Karpas-422 (cell line): ENCODE measurements around the gene GRK5. TPM values are rescaled to one million over a fixed set of nuclear protein-coding genes. Genes with fewer than 3 reads are reported as not detected.

Experiments used
- DNase-seq: peaks from one replicate; pipeline ENCODE4 v3.0.0-alpha.2; 2015
- H2AFZ ChIP-seq: fragments of 200-600 bp; sonication (generic); 2 replicates; pipeline ENCODE4 v1.6.1; 2014; ENCODE audit warnings: antibody characterized with exemption, low read length, mixed read lengths
- H3K27ac ChIP-seq: fragments of 200-600 bp; sonication (generic); 2 replicates; pipeline ENCODE4 v1.5.1; 2014; ENCODE audit warnings: mild to moderate bottlenecking, low read length, moderate library complexity
- H3K27me3 ChIP-seq: fragments of 200-600 bp; sonication (generic); 2 replicates; pipeline ENCODE4 v1.6.1; 2014; ENCODE audit warnings: low read length, mixed read lengths
- H3K36me3 ChIP-seq: fragments of 200-600 bp; sonication (generic); 2 replicates; pipeline ENCODE4 v1.6.1; 2014; ENCODE audit warnings: low read length, mixed read lengths; ENCODE audit not compliant: insufficient read depth
- H3K4me1 ChIP-seq: fragments of 200-600 bp; sonication (generic); 2 replicates; pipeline ENCODE4 v1.6.1; 2014; ENCODE audit warnings: mild to moderate bottlenecking, low read length, mixed read lengths
- H3K4me2 ChIP-seq: fragments of 200-600 bp; sonication (generic); 2 replicates; pipeline ENCODE4 v1.6.1; 2014; ENCODE audit warnings: low read length, low read depth, mild to moderate bottlenecking; ENCODE audit not compliant: poor library complexity, severe bottlenecking
- H3K4me3 ChIP-seq: fragments of 200-600 bp; sonication (generic); 2 replicates; pipeline ENCODE4 v1.5.1; 2014; ENCODE audit warnings: mild to moderate bottlenecking, antibody characterized with exemption, low read length, mixed read lengths
- H3K79me2 ChIP-seq: fragments of 200-600 bp; sonication (generic); 2 replicates; pipeline ENCODE4 v1.6.1; 2014; ENCODE audit warnings: mild to moderate bottlenecking, low read length, mixed read lengths
- H3K9ac ChIP-seq: fragments of 200-600 bp; sonication (generic); 2 replicates; pipeline ENCODE4 v1.6.0; 2014; ENCODE audit warnings: low read length
- H3K9me2 ChIP-seq: fragments of 200-600 bp; sonication (generic), shearing (Covaris generic); replicated peaks from 2 replicates; pipeline ENCODE4 v1.6.0; 2014; ENCODE audit warnings: mild to moderate bottlenecking, low read length, moderate library complexity; ENCODE audit not compliant: insufficient read depth
- H3K9me3 ChIP-seq: fragments of 300-700, 200-600 bp; sonication (generic); 2 replicates; pipeline ENCODE4 v1.6.1; 2014; ENCODE audit warnings: low read length, mixed read lengths
- H4K20me1 ChIP-seq: fragments of 200-600 bp; sonication (generic); 2 replicates; pipeline ENCODE4 v1.6.1; 2014; ENCODE audit warnings: mild to moderate bottlenecking, antibody characterized with exemption, low read length, low read depth; ENCODE audit not compliant: insufficient read depth
- total RNA-seq: library from RNA; depleted of rRNA; stranded (reverse); fragments of >200 nt; shearing (Covaris generic); gene quantifications from 2 replicates; pipeline ENCODE4 v1.2.3, GENCODE V29; 2014; ENCODE audit warnings: low replicate concordance

GRK5 gene
- total RNA-seq, 1 experiment from 2014 or later: 4.5 TPM

GRCh38 chr10:119327096-119327745 is 119.8 kb downstream of the GRK5 start:
- no peaks in the 10 kb centered on the region for H3K9me2 ChIP-seq
- H3K9me3 ChIP-seq: no peaks in the 10 kb centered on the region
- no peaks in the 10 kb centered on the region for H3K79me2 ChIP-seq
- peaks cover 25% of the 10 kb centered on the region for H4K20me1 ChIP-seq
- no peak overlapping the region for H3K4me3 ChIP-seq
- no peaks in the 10 kb centered on the region for H3K27me3 ChIP-seq
- H2AFZ ChIP-seq: no peak overlapping the region
- H3K9ac ChIP-seq: no peak overlapping the region
- H3K36me3 ChIP-seq: no peaks in the 10 kb centered on the region
- no peak overlapping the region for H3K4me2 ChIP-seq
- H3K27ac ChIP-seq: no peak overlapping the region
- H3K4me1 ChIP-seq: peaks cover 3% of the 10 kb centered on the region; the same call in 1 of the 2 replicates
- DNase-seq: no peak

- H3K36me3 ChIP-seq: no peaks in the 10 kb centered on the region
- no peak overlapping the region for H3K9ac ChIP-seq
- H3K79me2 ChIP-seq: no peaks in the 10 kb centered on the region
- no peak overlapping the region for H3K4me2 ChIP-seq
- no peaks in the 10 kb centered on the region for H3K9me3 ChIP-seq
- no peaks in the 10 kb centered on the region for H3K9me2 ChIP-seq
- peaks cover 15% of the 10 kb centered on the region for H4K20me1 ChIP-seq
- H3K4me3 ChIP-seq: no peak overlapping the region
- no peak overlapping the region for H3K27ac ChIP-seq
- peaks cover 3% of the 10 kb centered on the region; the same call in 1 of the 2 replicates for H3K4me1 ChIP-seq
- DNase-seq: no peak
- H2AFZ ChIP-seq: no peak overlapping the region
- H3K27me3 ChIP-seq: no peaks in the 10 kb centered on the region
Measured at GRCh38 chr10:119328223-119328622, 120.9 kb downstream of the GRK5 start.

- Histone ChIP-seq H3K27ac (no peak overlapping the region), H3K4me2 (no peak overlapping the region), H3K36me3 (no peaks in the 10 kb centered on the region), H4K20me1 (peaks cover 4% of the 10 kb centered on the region; the same call in 1 of the 2 replicates), H3K9me2 (no peaks in the 10 kb centered on the region), H3K4me3 (no peak overlapping the region), H3K79me2 (no peaks in the 10 kb centered on the region), H3K27me3 (no peaks in the 10 kb centered on the region), H2AFZ (no peak overlapping the region), H3K9me3 (no peaks in the 10 kb centered on the region), H3K9ac (no peak overlapping the region), H3K4me1 (peaks cover 3% of the 10 kb centered on the region; the same call in 1 of the 2 replicates)
- no peak for DNase-seq
Measured at GRCh38 chr10:119330342-119330741, 123.0 kb downstream of the GRK5 start.

GRCh38 chr10:119331061-119331460 is 123.7 kb downstream of the GRK5 start:
- Histone ChIP-seq H3K36me3 (no peaks in the 10 kb centered on the region), H3K27ac (no peak overlapping the region), H3K4me3 (no peak overlapping the region), H3K79me2 (no peaks in the 10 kb centered on the region), H3K4me1 (peaks cover 3% of the 10 kb centered on the region; the same call in 1 of the 2 replicates), H3K27me3 (no peaks in the 10 kb centered on the region), H3K4me2 (no peak overlapping the region), H3K9me2 (no peaks in the 10 kb centered on the region), H3K9ac (no peak overlapping the region), H2AFZ (no peak overlapping the region), H4K20me1 (peaks cover 3% of the 10 kb centered on the region; the same call in 1 of the 2 replicates), H3K9me3 (no peaks in the 10 kb centered on the region)
- no peak for DNase-seq

- no peaks in the 10 kb centered on the region for H3K79me2 ChIP-seq
- H3K4me3 ChIP-seq: no peak overlapping the region
- DNase-seq: no peak
Measured at GRCh38 chr10:119333146-119333792, 125.9 kb downstream of the GRK5 start.

GRCh38 chr10:119335671-119336353 is 128.4 kb downstream of the GRK5 start:
- no peaks in the 10 kb centered on the region for H3K79me2 ChIP-seq
- no peak overlapping the region for H3K4me3 ChIP-seq
- no peak overlapping the region for H3K27ac ChIP-seq
- peaks cover 16% of the 10 kb centered on the region for H4K20me1 ChIP-seq
- no peak for DNase-seq
- H3K4me2 ChIP-seq: no peak overlapping the region
- no peak overlapping the region for H2AFZ ChIP-seq
- no peaks in the 10 kb centered on the region for H3K9me3 ChIP-seq
- H3K27me3 ChIP-seq: no peaks in the 10 kb centered on the region
- no peaks in the 10 kb centered on the region for H3K9me2 ChIP-seq
- H3K36me3 ChIP-seq: no peaks in the 10 kb centered on the region
- no peak overlapping the region for H3K9ac ChIP-seq
- H3K4me1 ChIP-seq: no peaks in the 10 kb centered on the region

More at GRCh38 chr10:119333146-119333792, 125.9 kb downstream of the GRK5 start:
- H3K4me2 ChIP-seq: no peak overlapping the region
- H3K9me2 ChIP-seq: no peaks in the 10 kb centered on the region
- H3K9me3 ChIP-seq: no peaks in the 10 kb centered on the region
- H3K27me3 ChIP-seq: no peaks in the 10 kb centered on the region
- no peak overlapping the region for H3K27ac ChIP-seq
- H4K20me1 ChIP-seq: peaks cover 13% of the 10 kb centered on the region
- H3K4me1 ChIP-seq: no peaks in the 10 kb centered on the region; the same call in 1 of the 2 replicates
- no peaks in the 10 kb centered on the region for H3K36me3 ChIP-seq
- no peak overlapping the region for H2AFZ ChIP-seq
- H3K9ac ChIP-seq: no peak overlapping the region

GRCh38 chr10:119336599-119336998 is 129.2 kb downstream of the GRK5 start:
- Histone ChIP-seq H3K9ac (no peak overlapping the region), H3K4me1 (no peaks in the 10 kb centered on the region), H3K4me2 (no peak overlapping the region), H3K27me3 (no peaks in the 10 kb centered on the region), H3K9me3 (no peaks in the 10 kb centered on the region), H4K20me1 (peaks cover 20% of the 10 kb centered on the region), H3K79me2 (no peaks in the 10 kb centered on the region), H3K36me3 (no peaks in the 10 kb centered on the region), H3K27ac (no peak overlapping the region), H3K9me2 (no peaks in the 10 kb centered on the region), H3K4me3 (no peak overlapping the region), H2AFZ (no peak overlapping the region)
- no peak for DNase-seq

- H3K79me2 ChIP-seq: no peaks in the 10 kb centered on the region
- H3K4me3 ChIP-seq: no peak overlapping the region
- H3K27me3 ChIP-seq: no peaks in the 10 kb centered on the region
Measured at GRCh38 chr10:119337223-119337622, 129.9 kb downstream of the GRK5 start.

More at GRCh38 chr10:119337223-119337622, 129.9 kb downstream of the GRK5 start:
- Histone ChIP-seq H3K36me3 (no peaks in the 10 kb centered on the region), H3K4me1 (no peaks in the 10 kb centered on the region), H3K27ac (no peak overlapping the region), H3K9me3 (no peaks in the 10 kb centered on the region), H3K9me2 (no peaks in the 10 kb centered on the region), H4K20me1 (peaks cover 20% of the 10 kb centered on the region), H2AFZ (no peak overlapping the region), H3K4me2 (no peak overlapping the region), H3K9ac (no peak overlapping the region)
- DNase-seq: no peak
